ENCODE results near the gene EPOP. TPM values are rescaled to one million over a fixed set of nuclear protein-coding genes. Genes with fewer than 3 reads are reported as not detected.

EPOP gene
- total RNA-seq, 1 donor from 2014 or later = 2.4 TPM

GRCh38 chr17:38673707-38674013, 1.1 kb downstream of the EPOP start:
- no peak for FAIRE-seq
- H3K27me3 ChIP-seq (ENCODE audit: control insufficient read depth, insufficient read depth, low read length) = peaks cover 18% of the 10 kb centered on the region
- no peak for TF ChIP-seq CTCF (IDR thresholded peaks at IDR 0.05; ENCODE audit: insufficient read depth, low read length, severe bottlenecking)
- H3K36me3 ChIP-seq (ENCODE audit: control insufficient read depth, insufficient read depth, low read length) = no peaks in the 10 kb centered on the region
- DNase-seq (ENCODE audit: low read depth) = no peak
- peak overlapping the region; percentile 53 for H3K4me3 ChIP-seq (ENCODE audit: low read depth, low read length)

GRCh38 chr17:38672788-38673706, 1.7 kb downstream of the EPOP start:
- peaks cover 20% of the 10 kb centered on the region for H3K27me3 ChIP-seq (ENCODE audit: control insufficient read depth, insufficient read depth, low read length)
- DNase-seq (ENCODE audit: low read depth) (no peak), FAIRE-seq (no peak)
- no peaks in the 10 kb centered on the region for H3K36me3 ChIP-seq (ENCODE audit: control insufficient read depth, insufficient read depth, low read length)
- no peak for TF ChIP-seq CTCF (IDR thresholded peaks at IDR 0.05; ENCODE audit: insufficient read depth, low read length, severe bottlenecking)
- peak overlapping the region; percentile 53 for H3K4me3 ChIP-seq (ENCODE audit: low read depth, low read length)

GRCh38 chr17:38671939-38672720, 2.6 kb downstream of the EPOP start:
- no peak for TF ChIP-seq CTCF (IDR thresholded peaks at IDR 0.05; ENCODE audit: insufficient read depth, low read length, severe bottlenecking)
- Histone ChIP-seq H3K27me3 (ENCODE audit: control insufficient read depth, insufficient read depth, low read length) (peaks cover 21% of the 10 kb centered on the region), H3K4me3 (ENCODE audit: low read depth, low read length) (no peak overlapping the region), H3K36me3 (ENCODE audit: control insufficient read depth, insufficient read depth, low read length) (no peaks in the 10 kb centered on the region)
- DNase-seq (ENCODE audit: low read depth) (peak; percentile 25), FAIRE-seq (no peak)

GRCh38 chr17:38669520-38669919, 5.2 kb downstream of the EPOP start:
- DNase-seq (ENCODE audit: low read depth) (no peak), FAIRE-seq (no peak)
- no peak overlapping the region for H3K4me3 ChIP-seq (ENCODE audit: low read depth, low read length)
- no peaks in the 10 kb centered on the region for H3K36me3 ChIP-seq (ENCODE audit: control insufficient read depth, insufficient read depth, low read length)
- H3K27me3 ChIP-seq (ENCODE audit: control insufficient read depth, insufficient read depth, low read length) = peaks cover 21% of the 10 kb centered on the region
- TF ChIP-seq CTCF (IDR thresholded peaks at IDR 0.05; ENCODE audit: insufficient read depth, low read length, severe bottlenecking) = no peak

- no peaks in the 10 kb centered on the region for H3K36me3 ChIP-seq (ENCODE audit: control insufficient read depth, insufficient read depth, low read length)
- DNase-seq (ENCODE audit: low read depth) = no peak
- no peak overlapping the region for H3K4me3 ChIP-seq (ENCODE audit: low read depth, low read length)
- no peak for TF ChIP-seq CTCF (IDR thresholded peaks at IDR 0.05; ENCODE audit: insufficient read depth, low read length, severe bottlenecking)
- no peak for FAIRE-seq
- peaks cover 18% of the 10 kb centered on the region for H3K27me3 ChIP-seq (ENCODE audit: control insufficient read depth, insufficient read depth, low read length)
Observed at GRCh38 chr17:38667787-38668122, 7.0 kb downstream of the EPOP start.
